ENCODE measurements around the gene TOMT. TPM values are rescaled to one million over a fixed set of nuclear protein-coding genes. Genes with fewer than 3 reads are reported as not detected.

TOMT gene
- total and polyA plus RNA-seq, 2 experiments from 2014 or later: not detected

DNA sequence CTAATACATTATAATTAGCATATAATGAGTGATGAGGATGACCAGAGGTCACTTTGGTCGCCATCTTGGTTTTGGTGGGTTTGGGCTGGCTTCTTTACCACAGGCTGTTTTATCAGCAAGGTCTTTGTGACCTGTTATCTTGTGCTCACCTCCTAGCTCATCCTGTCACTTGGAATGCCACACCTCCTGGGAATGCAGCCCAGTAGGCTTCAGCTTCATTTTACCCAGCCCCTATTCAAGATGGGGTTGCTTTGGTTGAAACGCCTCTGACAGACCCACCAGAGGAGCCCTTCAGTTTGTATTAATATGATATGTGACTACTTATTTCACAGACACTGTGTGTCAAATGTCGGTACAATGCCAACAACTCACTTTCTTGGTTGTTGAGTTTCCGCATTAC lies 50.0 kb downstream of the TOMT start (continued):
- TF ChIP-seq EZH2phosphoT487 (IDR thresholded peaks at IDR 0.05; ENCODE audit: unreplicated experiment): no peak
- no peak for TF ChIP-seq POLR2AphosphoS5 (IDR thresholded peaks at IDR 0.05; ENCODE audit: low read depth)

- peaks cover 9% of the 10 kb centered on the region; the same call in 1 of the 2 replicates for H3K9me2 ChIP-seq (ENCODE audit: insufficient read depth)
- no peak overlapping the region for H2AFZ ChIP-seq
- H3K4me1 ChIP-seq (ENCODE audit: insufficient read depth): no peaks in the 10 kb centered on the region
- no peaks in the 10 kb centered on the region for H4K20me1 ChIP-seq (replicated peaks; ENCODE audit: insufficient read depth)
- no peaks in the 10 kb centered on the region for H3K9me3 Mint-ChIP-seq
- ATAC-seq (no peak), DNase-seq (ENCODE audit: low spot score) (no peak)
- H3K4me1 Mint-ChIP-seq: no peaks in the 10 kb centered on the region
- H3K4me3 Mint-ChIP-seq: no peak overlapping the region
- TF ChIP-seq STAT1 (IDR thresholded peaks at IDR 0.05; ENCODE audit: unreplicated experiment) (no peak), EZH2phosphoT487 (IDR thresholded peaks at IDR 0.05; ENCODE audit: unreplicated experiment) (no peak), REST (IDR thresholded peaks at IDR 0.05; ENCODE audit: unreplicated experiment) (no peak), ZNF114 (CRISPR knock-in tag; IDR thresholded peaks at IDR 0.05) (no peak), ZNF462 (CRISPR knock-in tag; IDR thresholded peaks at IDR 0.05) (no peak), JUNB (IDR thresholded peaks at IDR 0.05; ENCODE audit: unreplicated experiment) (no peak), ZNF331 (CRISPR knock-in tag; IDR thresholded peaks at IDR 0.05; ENCODE audit: low read depth) (no peak)
- H3K27ac Mint-ChIP-seq: no peak overlapping the region
- H3K4me3 ChIP-seq: no peak overlapping the region
- H3K79me2 ChIP-seq (replicated peaks; ENCODE audit: insufficient read depth): no peaks in the 10 kb centered on the region
- no peaks in the 10 kb centered on the region for H3F3A ChIP-seq (replicated peaks; ENCODE audit: low read depth)
- H3K27ac ChIP-seq (ENCODE audit: low read depth): no peak overlapping the region
- H3K27me3 ChIP-seq (ENCODE audit: insufficient read depth): no peaks in the 10 kb centered on the region
- no peaks in the 10 kb centered on the region for H3K36me3 Mint-ChIP-seq (ENCODE audit: low read depth)
- no peak overlapping the region for H3K4me2 ChIP-seq
- peaks cover 7% of the 10 kb centered on the region for H3K27me3 Mint-ChIP-seq (ENCODE audit: insufficient read depth, low read depth, poor library complexity)
- H3K36me3 ChIP-seq (ENCODE audit: insufficient read depth): no peaks in the 10 kb centered on the region
These were observed 51.4 kb downstream of the TOMT start for GRCh38 chr11:72157131-72157530.

All from GM23338 (cell line).